A172 (cell line): ENCODE measurements around the gene MEN1. TPM values are rescaled to one million over a fixed set of nuclear protein-coding genes. Genes with fewer than 3 reads are reported as not detected.

Experiments used
- DNase-seq: peaks from one replicate; pipeline ENCODE4 v3.0.0-alpha.2; 2015; ENCODE audit warnings: low spot score
- total RNA-seq: library from RNA; depleted of rRNA; stranded (reverse); fragments of >200 nt; shearing (Covaris generic); gene quantifications from 2 replicates; pipeline ENCODE4 v1.2.3, GENCODE V29; 2014; rRNA removed

Gene MEN1
- total RNA-seq, 1 experiment from 2014 or later = 15.0 TPM

DNA sequence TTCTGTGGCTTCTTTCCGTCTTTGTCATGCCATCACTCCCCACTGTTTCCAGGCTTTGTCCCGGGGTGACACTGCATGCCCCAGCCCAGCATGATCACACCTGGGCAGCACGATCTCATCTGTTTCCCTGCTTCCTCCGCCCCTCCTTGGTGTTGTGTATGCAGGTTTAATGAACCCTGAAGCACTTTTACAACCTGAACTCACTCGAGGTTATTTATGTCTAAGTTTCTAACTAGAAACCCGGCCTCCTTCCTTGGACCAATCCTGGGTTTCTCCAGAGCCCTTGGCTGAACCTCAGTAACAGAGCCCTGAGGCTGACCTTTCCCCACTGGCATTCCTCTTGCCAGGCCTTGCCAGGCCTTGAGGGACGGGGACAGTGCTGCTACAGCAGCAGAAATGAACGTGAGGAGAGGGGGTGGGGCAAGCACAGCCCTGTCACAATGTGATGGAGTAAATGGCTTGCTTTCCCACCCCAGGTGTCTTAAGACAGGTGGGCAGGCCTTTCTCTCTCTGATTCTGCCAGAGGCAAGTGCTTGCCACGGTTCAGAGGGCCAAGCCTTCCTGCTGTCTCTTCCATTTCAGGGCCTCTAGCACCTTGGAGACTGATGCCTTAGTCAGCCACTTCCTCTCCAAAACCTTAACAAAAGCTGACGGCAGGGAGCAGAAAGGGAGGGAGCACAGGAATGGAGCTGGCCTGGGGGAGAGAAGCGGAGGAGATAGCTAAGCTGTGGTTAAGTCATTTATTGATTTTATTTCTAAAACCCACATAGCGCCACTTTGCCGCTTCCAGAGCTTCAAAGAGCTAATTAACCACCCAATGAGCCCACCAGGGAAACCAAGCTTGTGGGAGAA is 47.5 kb downstream of the MEN1 start:
- DNase-seq = peak; percentile 72

DNA sequence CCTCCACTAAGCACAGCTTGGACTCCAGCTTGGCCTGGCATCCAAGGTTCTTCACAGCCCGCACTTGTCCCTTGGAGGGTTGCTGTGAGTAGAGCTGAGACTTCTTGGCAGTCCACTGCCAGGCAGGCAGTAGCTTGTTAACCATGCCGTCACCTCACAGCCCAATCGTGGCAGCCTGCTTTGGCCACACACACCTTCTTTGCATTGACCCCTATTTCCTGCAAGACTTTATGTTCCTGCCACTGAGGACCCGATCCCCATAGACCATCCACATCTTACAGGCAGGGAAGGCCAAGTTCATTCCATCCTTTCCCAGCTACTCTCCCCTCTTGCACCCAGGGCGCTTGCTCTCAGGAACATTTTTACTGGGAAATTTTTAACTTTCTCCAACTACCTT is 48.1 kb downstream of the MEN1 start:
- DNase-seq = no peak

GRCh38 chr11:64760759-64761420 is 49.5 kb downstream of the MEN1 start:
- no peak for DNase-seq

DNA sequence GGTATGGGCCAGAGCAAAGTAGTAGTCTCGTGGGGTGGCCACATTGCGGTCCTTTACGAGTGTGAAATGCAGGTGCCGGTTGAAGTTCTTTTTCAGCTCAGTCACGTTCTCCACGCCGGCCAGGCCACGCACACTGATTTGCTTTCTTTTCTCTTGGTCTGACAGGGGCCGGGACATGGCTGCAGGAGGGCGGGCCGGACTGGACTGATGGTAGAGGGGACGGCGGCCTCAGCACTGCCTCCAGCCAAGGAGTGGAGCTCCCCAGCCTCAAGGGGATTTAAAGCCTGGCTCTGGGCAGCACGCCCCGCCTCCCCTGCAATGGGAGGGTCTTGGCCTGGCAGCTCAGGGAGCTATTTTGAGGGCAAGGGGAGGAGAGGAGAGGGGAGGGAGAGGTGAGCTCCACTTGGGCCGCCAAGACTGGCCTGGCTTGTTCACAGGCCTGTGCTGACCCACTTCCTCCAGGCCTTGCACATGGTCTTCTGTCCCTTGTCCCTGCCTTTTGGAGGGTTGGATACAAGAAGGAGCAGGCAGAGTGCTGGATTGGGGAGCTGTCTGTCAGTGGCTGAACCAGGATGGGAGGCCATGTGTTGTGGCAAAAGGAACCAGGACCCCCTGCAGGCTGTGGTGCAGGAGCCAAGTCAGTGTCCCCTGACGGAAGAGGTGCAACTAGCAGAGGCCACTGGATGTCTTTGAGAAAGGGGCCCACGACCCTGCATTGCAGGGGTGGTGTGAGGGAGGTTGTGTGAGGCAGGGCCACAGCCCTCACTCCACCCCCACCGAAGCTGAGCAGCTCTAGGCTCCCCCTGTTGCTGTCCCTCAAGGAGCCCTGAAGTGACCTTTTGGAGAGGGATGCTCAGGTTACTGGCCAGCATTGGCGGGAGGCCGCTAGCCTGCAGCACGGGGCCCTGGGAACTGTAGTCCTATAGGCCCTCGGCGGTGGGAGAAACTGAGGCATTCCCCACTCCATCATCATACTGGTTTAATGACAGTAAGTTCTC is 50.3 kb downstream of the MEN1 start, which contains the start of gene PYGM:
Gene PYGM (minus strand): TSS at position 253 of the 998 bp plus-strand sequence. CDS start 76 bp downstream, at position 177.
- DNase-seq = no peak

GRCh38 chr11:64759131-64759721 is 51.1 kb downstream of the MEN1 start:
- DNase-seq = no peak

- DNase-seq = no peak
Measured at GRCh38 chr11:64758330-64759079, 51.8 kb downstream of the MEN1 start.

DNA sequence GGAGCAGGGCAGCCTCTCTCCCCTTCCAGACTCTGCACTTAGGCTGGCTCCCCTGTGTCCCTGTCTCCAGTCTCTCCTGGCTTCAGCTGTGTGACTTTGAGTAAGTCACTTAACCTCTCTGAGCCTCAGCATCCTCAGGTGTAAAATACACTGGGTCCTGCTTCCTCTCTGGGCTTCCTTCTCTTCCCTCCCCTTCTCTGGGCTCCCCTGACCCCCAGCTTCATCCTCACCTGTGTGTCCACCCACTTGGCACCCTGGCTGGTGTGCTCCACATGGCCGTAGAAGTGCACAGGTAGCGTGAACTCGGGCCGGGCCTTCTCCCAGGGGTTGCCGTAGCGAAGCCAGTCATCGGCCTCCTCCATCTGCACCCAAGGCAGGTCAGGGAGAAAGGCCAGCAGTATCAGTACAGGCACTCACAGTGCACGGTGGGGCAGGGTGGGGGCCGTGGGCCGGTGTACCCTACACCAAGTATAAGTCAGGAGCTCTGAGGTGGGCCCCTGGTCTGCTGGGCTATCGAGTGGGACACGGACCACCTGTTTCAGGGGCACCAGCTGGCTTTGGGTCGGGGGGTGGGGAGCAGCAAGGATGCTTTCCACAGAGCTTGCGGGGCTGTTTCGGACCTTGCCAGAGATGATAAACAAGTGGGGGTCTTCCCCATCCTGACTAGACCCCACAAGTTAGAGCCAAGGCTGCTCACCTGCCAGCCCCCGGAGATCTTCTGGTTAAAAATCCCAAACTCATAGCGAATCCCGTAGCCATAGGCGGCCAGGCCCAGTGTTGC is 52.6 kb downstream of the MEN1 start:
- DNase-seq = no peak

- no peak for DNase-seq
Measured at GRCh38 chr11:64755681-64756361, 54.5 kb downstream of the MEN1 start.

DNA sequence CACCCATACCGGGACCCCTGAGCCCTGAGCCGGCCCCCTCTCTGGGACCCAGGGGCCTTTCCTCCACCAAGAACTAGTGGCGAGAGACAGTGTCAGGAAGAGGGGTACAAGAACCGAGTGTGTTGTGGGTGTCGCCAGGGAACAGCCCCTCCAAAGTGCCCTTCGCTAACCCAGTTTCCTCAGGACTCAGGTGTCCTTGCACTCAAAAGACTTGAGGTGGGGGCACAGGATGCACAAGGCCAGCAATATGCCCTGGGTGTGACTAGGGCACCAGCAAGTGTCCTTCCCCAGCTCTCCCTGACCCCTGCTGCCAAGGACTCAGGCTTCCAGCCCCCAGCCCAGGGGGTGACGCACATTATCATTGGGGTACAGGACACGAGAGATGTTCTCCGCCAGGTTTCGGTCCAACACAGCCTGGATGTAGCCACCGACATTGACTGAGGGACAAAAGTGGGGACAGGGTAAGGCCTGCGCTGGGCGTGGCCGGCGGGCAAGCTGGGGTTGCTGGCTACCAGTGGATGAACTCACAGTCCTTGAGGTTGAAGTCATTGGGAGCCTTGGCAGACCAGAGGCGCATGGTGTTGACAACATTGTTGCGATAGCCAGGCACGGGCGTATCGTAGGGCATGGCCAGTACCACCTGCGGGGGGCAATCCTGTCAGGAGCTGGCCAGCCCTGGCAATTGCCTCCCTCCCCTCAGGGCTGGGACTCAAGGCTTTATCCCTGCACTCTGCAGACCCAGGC is 55.3 kb downstream of the MEN1 start:
- DNase-seq = no peak

DNA sequence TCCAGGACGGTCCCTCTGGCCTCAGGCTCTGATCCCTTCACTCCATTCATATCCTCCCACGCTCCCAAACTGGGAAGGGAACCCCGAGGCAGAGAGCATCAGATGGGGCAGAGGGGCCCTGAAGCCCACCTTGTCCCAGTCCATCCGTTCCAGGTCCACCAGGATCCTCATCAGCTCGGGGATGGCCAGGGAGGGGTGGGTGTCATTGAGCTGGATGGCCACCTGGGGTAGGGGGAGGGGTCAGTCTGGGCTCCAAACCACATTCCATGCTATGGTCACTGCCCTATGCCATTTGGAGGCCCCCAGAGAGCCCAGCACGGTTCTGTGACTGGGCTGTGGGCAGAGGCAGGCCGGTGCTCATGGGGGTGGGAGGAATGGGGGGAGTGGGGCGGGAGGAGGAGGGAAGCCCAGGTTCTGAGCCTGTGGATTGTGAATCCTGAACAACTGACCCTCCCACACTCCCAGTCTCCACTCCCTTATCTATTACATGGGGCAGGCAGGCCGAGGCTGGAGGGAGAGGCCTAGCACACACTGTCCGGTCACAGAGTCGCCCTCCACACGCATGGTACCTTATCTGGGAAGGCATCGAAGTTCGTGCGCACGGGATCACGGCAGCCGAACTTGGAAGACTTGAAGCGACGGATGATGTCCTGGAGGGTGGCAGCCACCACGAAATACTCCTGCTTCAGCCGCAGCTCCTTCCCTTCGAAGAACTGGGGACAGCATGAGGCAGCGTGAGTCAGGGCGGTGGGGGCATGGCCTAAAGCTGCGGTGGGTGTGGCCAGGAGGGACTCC is 56.0 kb downstream of the MEN1 start:
- no peak for DNase-seq

Other genes starting within 250 kb of the MEN1 start
- gene SLC22A12, start 219.3 kb downstream of the MEN1 start, total RNA-seq = not detected in 2 replicates
- 0.05 and 0.14 TPM in 2 replicates for gene NRXN2, start 87.4 kb downstream of the MEN1 start, total RNA-seq
- 0.07 and 2.1 TPM in 2 replicates for gene RASGRP2, start 66.4 kb downstream of the MEN1 start, total RNA-seq
- 0.12 TPM in 1 of 2 replicates, not detected in the other for gene PYGM, start 50.6 kb downstream of the MEN1 start, total RNA-seq
- gene SF1, start 32.0 kb downstream of the MEN1 start, total RNA-seq = 61.8 and 149 TPM in 2 replicates
- 30.8 and 40.5 TPM in 2 replicates for gene MAP4K2, start 7.3 kb downstream of the MEN1 start, total RNA-seq
- gene CDC42BPG, start 34.1 kb upstream of the MEN1 start, total RNA-seq = 3.7 and 4.1 TPM in 2 replicates
- 81.4 and 117 TPM in 2 replicates for gene EHD1, start 68.1 kb upstream of the MEN1 start, total RNA-seq
- 10.7 and 15.1 TPM in 2 replicates for gene ATG2A, start 106.7 kb upstream of the MEN1 start, total RNA-seq
- gene PPP2R5B, start 114.1 kb upstream of the MEN1 start, total RNA-seq = 18.4 and 19.6 TPM in 2 replicates
- not detected in 2 replicates for gene GPHA2, start 125.3 kb upstream of the MEN1 start, total RNA-seq
- not detected in 2 replicates for gene MAJIN, start 161.6 kb upstream of the MEN1 start, total RNA-seq
- 0.50 and 0.59 TPM in 2 replicates for gene BATF2, start 186.4 kb upstream of the MEN1 start, total RNA-seq
- gene ARL2, start 203.6 kb upstream of the MEN1 start, total RNA-seq = 170 and 196 TPM in 2 replicates
- gene SNX15, start 216.9 kb upstream of the MEN1 start, total RNA-seq = 13.4 and 31.2 TPM in 2 replicates
- gene SAC3D1, start 230.7 kb upstream of the MEN1 start, total RNA-seq = 44.0 and 52.3 TPM in 2 replicates
- gene NAALADL1, start 248.0 kb upstream of the MEN1 start, total RNA-seq = not detected in 2 replicates